Measurements from ENCODE around the gene ANTKMT.

Gene ANTKMT

GRCh38 chr16:720990-721764 is at the start of gene ANTKMT:
Gene ANTKMT (plus strand): TSS chr16:721146. CDS start chr16:721275, 129 bp downstream.
- peak; percentile 82 for DNase-seq

- DNase-seq = no peak
These were observed 49.4 kb upstream of the ANTKMT start for GRCh38 chr16:671353-672131.

GRCh38 chr16:672371-672770 is 48.6 kb upstream of the ANTKMT start:
- DNase-seq = no peak

- no peak for DNase-seq
These were observed 48.1 kb upstream of the ANTKMT start for GRCh38 chr16:672851-673250.

GRCh38 chr16:673399-673991 is 47.5 kb upstream of the ANTKMT start:
- DNase-seq = no peak

- DNase-seq = no peak
These were observed 46.6 kb upstream of the ANTKMT start for GRCh38 chr16:674214-674881.

- no peak for DNase-seq
These were observed 45.7 kb upstream of the ANTKMT start, which contains the start of gene RHBDL1 for GRCh38 chr16:674968-675883. Gene RHBDL1 (plus strand): TSS chr16:675671. CDS start chr16:675791, 120 bp downstream.

- no peak for DNase-seq
These were observed 44.9 kb upstream of the ANTKMT start for GRCh38 chr16:675884-676564.

- no peak for DNase-seq
These were observed 44.4 kb upstream of the ANTKMT start for GRCh38 chr16:676565-676902.

GRCh38 chr16:676913-677312 is 44.0 kb upstream of the ANTKMT start:
- no peak for DNase-seq

GRCh38 chr16:677316-678190 is 43.4 kb upstream of the ANTKMT start:
- peak; percentile 26 for DNase-seq

GRCh38 chr16:678209-678857 is 42.6 kb upstream of the ANTKMT start:
- DNase-seq = peak; percentile 51

GRCh38 chr16:678858-679813 is 41.8 kb upstream of the ANTKMT start:
- DNase-seq = peak; percentile 85

GRCh38 chr16:679814-680624 is 40.9 kb upstream of the ANTKMT start, which contains the start of gene STUB1:
Gene STUB1 (plus strand): TSS chr16:680410. CDS start chr16:680526, 116 bp downstream.
- peak; percentile 96 for DNase-seq

- no peak for DNase-seq
These were observed 40.4 kb upstream of the ANTKMT start for GRCh38 chr16:680625-680945.

- DNase-seq = no peak
These were observed 39.8 kb upstream of the ANTKMT start for GRCh38 chr16:680967-681745.

Measured in femur (tissue), 1 donor.